GM19240 (cell line): ENCODE results near the gene SWI5.

Experiments used
- DNase-seq: peaks from one replicate; pipeline ENCODE4 v3.0.0; 2011; ENCODE audit warnings: low spot score; ENCODE audit not compliant: insufficient read length

SWI5 gene

DNA sequence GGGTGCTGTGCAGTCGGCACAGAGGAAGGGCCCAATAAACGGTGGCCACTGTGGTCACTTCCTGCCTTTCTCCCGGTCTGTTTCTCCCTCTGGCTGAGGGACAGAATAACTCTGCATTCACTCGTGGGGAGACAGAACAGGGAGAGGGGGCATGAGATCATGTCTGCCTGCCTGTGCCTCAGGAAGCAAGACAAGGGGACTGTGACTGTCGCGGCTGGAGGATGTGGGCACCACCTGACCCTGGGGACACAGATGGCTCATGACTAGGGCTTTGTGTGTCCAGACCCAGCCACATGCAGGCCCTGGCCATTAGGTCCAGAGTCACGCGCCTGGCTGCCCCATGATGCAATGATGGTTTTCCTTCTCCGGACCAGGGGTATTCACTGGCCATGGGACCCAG is 40.3 kb downstream of the SWI5 start:
- no peak for DNase-seq

GRCh38 chr9:128317629-128318028 is 41.6 kb downstream of the SWI5 start:
- no peak for DNase-seq

- no peak for DNase-seq
Observed at GRCh38 chr9:128321343-128321742, 45.3 kb downstream of the SWI5 start.

GRCh38 chr9:128321879-128322403 is 45.9 kb downstream of the SWI5 start:
- no peak for DNase-seq

DNA sequence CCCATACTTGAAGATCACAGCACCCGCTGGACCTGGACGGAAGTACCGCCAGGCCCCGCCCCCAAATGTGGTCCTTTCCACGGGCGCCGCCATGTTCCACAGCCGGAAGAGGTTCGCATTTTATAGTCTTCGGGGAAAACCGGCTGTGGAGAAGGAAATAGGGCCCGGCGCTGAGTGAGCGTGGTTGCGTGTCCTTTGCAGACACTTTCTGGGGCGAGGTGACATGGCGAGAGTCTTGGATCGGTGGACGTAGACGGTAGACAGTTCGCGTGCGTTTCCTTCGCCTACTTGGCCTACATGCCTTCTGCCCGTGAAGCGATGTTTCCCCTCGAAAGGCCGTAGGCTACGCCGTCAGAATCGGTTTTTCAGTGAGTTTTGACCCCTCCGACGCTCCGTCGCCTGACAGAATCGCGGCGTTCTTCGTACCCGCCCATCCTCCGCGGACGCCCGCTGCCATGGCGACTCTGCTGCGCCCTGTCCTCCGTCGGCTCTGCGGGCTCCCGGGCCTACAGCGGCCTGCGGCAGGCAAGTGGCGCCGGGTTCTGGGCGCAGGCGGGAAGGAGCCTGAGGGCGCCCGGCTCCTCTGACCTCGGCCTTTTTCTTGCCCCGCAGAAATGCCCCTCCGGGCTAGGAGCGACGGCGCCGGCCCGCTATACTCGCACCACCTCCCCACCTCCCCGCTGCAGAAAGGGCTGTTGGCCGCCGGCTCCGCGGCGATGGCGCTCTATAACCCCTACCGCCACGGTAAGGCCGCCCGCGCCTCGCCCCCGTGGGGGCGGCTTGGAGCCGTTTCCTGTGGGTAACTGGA is 46.5 kb downstream of the SWI5 start, which contains the start of the genes COQ4 and TRUB2:
COQ4 (plus strand) TSS at position 436 of the 808 bp plus-strand sequence; CDS start at position 456, 20 bp downstream.
TRUB2 (minus strand) TSS at position 44 of the 808 bp plus-strand sequence; CDS start at position 5, 39 bp downstream.
- peak; percentile 93 for DNase-seq

GRCh38 chr9:128323212-128323730 is 47.2 kb downstream of the SWI5 start:
- DNase-seq = no peak

DNA sequence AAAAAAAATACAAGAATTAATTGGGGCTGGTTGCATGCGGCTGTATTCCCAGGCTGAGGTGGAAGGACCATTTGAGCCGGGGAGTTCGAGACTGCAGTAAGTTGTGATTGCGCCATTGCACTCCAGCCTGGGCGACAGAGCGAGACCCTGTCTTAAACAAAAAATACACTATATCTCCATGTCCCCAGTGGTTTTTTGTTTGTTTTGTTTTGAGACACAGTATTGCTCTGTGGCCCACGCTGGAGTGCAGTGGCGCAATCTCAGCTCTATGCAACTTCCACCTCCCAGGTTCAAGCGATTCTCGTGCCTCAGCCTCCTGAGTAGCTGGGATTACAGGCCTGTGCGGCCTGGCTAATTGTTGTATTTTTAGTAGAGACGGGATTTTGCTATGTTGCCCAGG is 47.7 kb downstream of the SWI5 start:
- no peak for DNase-seq

- no peak for DNase-seq
Observed at GRCh38 chr9:128324401-128324800, 48.3 kb downstream of the SWI5 start.

DNA sequence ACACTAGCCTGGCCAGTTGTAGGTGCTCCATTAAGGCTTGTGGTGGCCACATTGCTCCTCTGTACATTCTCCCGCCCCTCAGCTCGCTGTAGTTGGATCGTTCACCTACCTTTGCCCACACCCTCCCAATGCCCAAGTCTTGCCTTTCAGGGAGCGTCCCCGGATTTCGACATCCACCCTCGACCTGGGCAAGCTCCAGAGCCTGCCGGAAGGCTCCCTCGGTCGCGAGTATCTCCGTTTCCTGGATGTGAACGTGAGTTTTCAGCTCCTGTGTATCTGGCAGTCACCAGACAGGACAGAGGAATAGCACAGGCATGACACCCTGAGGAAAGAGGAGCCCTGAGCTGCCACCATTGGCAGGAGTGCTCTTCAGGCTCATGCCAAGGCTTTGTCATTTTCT is 49.6 kb downstream of the SWI5 start:
- DNase-seq = no peak

GRCh38 chr9:128333451-128333869 is 57.4 kb downstream of the SWI5 start:
- no peak for DNase-seq

- DNase-seq = no peak
Observed at GRCh38 chr9:128335161-128335560, 59.1 kb downstream of the SWI5 start.

DNA sequence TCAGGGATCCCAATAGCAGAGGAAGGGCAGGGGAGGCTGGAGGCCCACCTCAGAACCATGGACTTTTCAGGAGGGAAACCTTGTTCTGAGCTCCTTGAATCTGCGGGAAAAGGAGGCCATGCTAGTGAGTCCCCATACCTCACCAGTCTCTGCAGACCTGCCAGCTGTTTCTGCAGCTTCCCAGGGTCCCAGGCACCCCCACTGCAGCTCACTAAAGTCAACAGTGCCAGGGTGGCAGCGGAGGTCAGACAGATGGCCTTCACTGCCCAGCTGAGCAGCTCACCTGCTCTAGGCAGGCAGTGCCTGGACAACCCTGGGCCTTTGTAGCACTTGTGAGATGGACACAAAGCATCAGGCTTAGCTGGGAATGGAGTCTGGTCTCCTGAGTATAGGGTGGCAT is 59.8 kb downstream of the SWI5 start:
- no peak for DNase-seq

DNA sequence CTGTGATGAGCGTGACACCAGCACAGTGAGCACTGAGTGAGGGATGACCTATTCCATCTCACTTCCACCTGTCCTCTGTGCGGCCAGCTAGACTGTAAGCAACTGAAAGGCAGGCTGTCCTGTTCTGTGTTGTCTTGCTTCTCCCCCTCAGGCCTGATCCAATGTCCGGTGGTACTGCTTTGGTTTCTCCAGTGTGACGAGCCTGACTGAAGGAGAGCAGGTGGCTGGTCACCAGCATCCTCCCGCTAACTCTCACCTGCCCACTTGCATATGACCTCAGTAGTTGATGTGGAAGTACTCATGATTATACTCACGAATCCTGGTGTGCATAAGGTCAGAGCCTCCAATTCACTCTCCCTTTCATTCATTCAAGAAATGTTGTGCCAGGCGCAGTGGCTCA is 61.9 kb downstream of the SWI5 start:
- no peak for DNase-seq
